GM23338 (cell line): ENCODE data around the gene SMNDC1. TPM values are rescaled to one million over a fixed set of nuclear protein-coding genes. Genes with fewer than 3 reads are reported as not detected.
"Not testable (repeated sequence)": the region's sequence is repeated elsewhere in the genome, so short reads cannot be mapped to it uniquely, and the experiment has no call there.

ENCODE experiments used
- ATAC-seq: fragments of 200-7000 bp; cut with Tn5 transposase; 3 replicates; pipeline ENCODE4 v1.9.1; 2020
- DNase-seq: peaks from one replicate; pipeline ENCODE4 v3.0.0-alpha.2; 2015; ENCODE audit warnings: low spot score
- H2AFZ ChIP-seq: fragments of 200-600 bp; sonication (generic); 2 replicates; pipeline ENCODE4 v1.8.0; 2016; ENCODE audit warnings: antibody characterized with exemption, mild to moderate bottlenecking, moderate library complexity
- H3F3A ChIP-seq: fragments of 200-600 bp; sonication (generic); replicated peaks from 2 replicates; pipeline ENCODE4 v1.8.0; 2017; ENCODE audit warnings: antibody characterized with exemption, mixed run types, low read depth
- H3K27ac ChIP-seq: fragments of 200-600 bp; sonication (generic); 2 replicates; pipeline ENCODE4 v1.6.1; 2016; ENCODE audit warnings: low read depth
- H3K27me3 ChIP-seq: fragments of 200-600 bp; sonication (generic); 2 replicates; pipeline ENCODE4 v1.8.0; 2016; ENCODE audit warnings: mild to moderate bottlenecking, mixed run types, moderate library complexity; ENCODE audit not compliant: insufficient read depth
- H3K36me3 ChIP-seq: fragments of 200-600 bp; sonication (generic); 2 replicates; pipeline ENCODE4 v1.8.0; 2016; ENCODE audit warnings: mild to moderate bottlenecking; ENCODE audit not compliant: insufficient read depth
- H3K4me1 ChIP-seq: fragments of 200-600 bp; sonication (generic); 2 replicates; pipeline ENCODE4 v1.8.0; 2016; ENCODE audit warnings: mild to moderate bottlenecking, moderate library complexity; ENCODE audit not compliant: insufficient read depth
- H3K4me2 ChIP-seq: fragments of 200-600 bp; sonication (generic); 2 replicates; pipeline ENCODE4 v1.7.1; 2017; ENCODE audit warnings: mixed run types
- H3K4me3 ChIP-seq: fragments of 200-600 bp; sonication (generic); 2 replicates; pipeline ENCODE4 v1.6.1; 2016; ENCODE audit warnings: mixed run types
- H3K79me2 ChIP-seq: fragments of 200-600 bp; sonication (generic); replicated peaks from 2 replicates; pipeline ENCODE4 v1.8.0; 2017; ENCODE audit warnings: mild to moderate bottlenecking; ENCODE audit not compliant: insufficient read depth
- H3K9me2 ChIP-seq: fragments of 200-600 bp; sonication (generic); 2 replicates; pipeline ENCODE4 v1.8.0; 2017; ENCODE audit not compliant: insufficient read depth
- H4K20me1 ChIP-seq: fragments of 200-600 bp; sonication (generic); replicated peaks from 2 replicates; pipeline ENCODE4 v1.8.0; 2017; ENCODE audit warnings: mild to moderate bottlenecking; ENCODE audit not compliant: insufficient read depth
- H3K27ac Mint-ChIP-seq: 2 replicates; pipeline ENCODE4 v1.8.0; 2020; ENCODE audit warnings: inconsistent platforms, mild to moderate bottlenecking, moderate library complexity, mixed read lengths
- H3K27me3 Mint-ChIP-seq: 3 replicates; pipeline ENCODE4 v1.8.0; 2022; ENCODE audit warnings: low read depth, mild to moderate bottlenecking, moderate library complexity, mixed read lengths, inconsistent platforms; ENCODE audit not compliant: insufficient read depth, poor library complexity
- H3K36me3 Mint-ChIP-seq: 3 replicates; pipeline ENCODE4 v1.8.0; 2021; ENCODE audit warnings: low read depth, mild to moderate bottlenecking, inconsistent platforms, moderate library complexity, mixed read lengths
- H3K4me1 Mint-ChIP-seq: 3 replicates; pipeline ENCODE4 v1.8.0; 2020; ENCODE audit warnings: mild to moderate bottlenecking, inconsistent platforms, mixed read lengths
- H3K4me3 Mint-ChIP-seq: 3 replicates; pipeline ENCODE4 v1.8.0; 2021; ENCODE audit warnings: moderate library complexity, mild to moderate bottlenecking, inconsistent platforms, mixed read lengths
- H3K9me3 Mint-ChIP-seq: 3 replicates; pipeline ENCODE4 v1.8.0; 2020; ENCODE audit warnings: moderate library complexity, mild to moderate bottlenecking, inconsistent platforms, mixed read lengths
- REST ChIP-seq: IDR thresholded peaks from one replicate; pipeline ENCODE4 v1.6.1; 2018; ENCODE audit warnings: antibody characterized with exemption; ENCODE audit not compliant: unreplicated experiment
- polyA plus RNA-seq: library from polyadenylated mRNA; unstranded; fragments of >200 nt; fragmentation: Nextera tagmentation; extraction: Ambion mirVana; gene quantifications from 2 replicates; pipeline ENCODE4 v1.2.1, GENCODE V29; 2016
- total RNA-seq: library from RNA; depleted of rRNA; stranded (reverse); fragments of >200 nt; shearing (Covaris generic); gene quantifications from 2 replicates; pipeline ENCODE4 v1.2.3, GENCODE V29; 2014

The SMNDC1 gene
- total and polyA plus RNA-seq, 2 experiments from 2014 or later, result 28.4 to 45.1 TPM

- TF ChIP-seq REST, result no peak
Measured at GRCh38 chr10:110252151-110252550, 52.6 kb downstream of the SMNDC1 start (continued).

- H3K36me3 Mint-ChIP-seq, result peaks cover 12% of the 10 kb centered on the region; the same call in 2 of the 3 replicates
- not testable (repeated sequence) for H3K4me1 Mint-ChIP-seq, H3K27ac ChIP-seq
Measured at GRCh38 chr10:110251392-110251791, 53.3 kb downstream of the SMNDC1 start.

GRCh38 chr10:110249489-110249888, 55.2 kb downstream of the SMNDC1 start:
- H3K27ac Mint-ChIP-seq, H3K4me2 ChIP-seq, H2AFZ ChIP-seq, H3K9me2 ChIP-seq, H3K36me3 ChIP-seq, H3F3A ChIP-seq, H3K27ac ChIP-seq, H3K9me3 Mint-ChIP-seq, H3K4me3 Mint-ChIP-seq, DNase-seq, H3K27me3 Mint-ChIP-seq, H3K79me2 ChIP-seq, H3K36me3 Mint-ChIP-seq, ATAC-seq, H4K20me1 ChIP-seq, H3K27me3 ChIP-seq, H3K4me3 ChIP-seq: not testable (repeated sequence)
- peaks cover 13% of the 10 kb centered on the region for H3K4me1 Mint-ChIP-seq
- peaks cover 11% of the 10 kb centered on the region for H3K4me1 ChIP-seq

More at GRCh38 chr10:110251392-110251791, 53.3 kb downstream of the SMNDC1 start:
- not testable (repeated sequence) for H3K4me3 Mint-ChIP-seq, H3K27ac Mint-ChIP-seq, H3K27me3 ChIP-seq, H3K9me3 Mint-ChIP-seq, H3K27me3 Mint-ChIP-seq, H3K36me3 ChIP-seq, H3K4me2 ChIP-seq, H3K4me3 ChIP-seq, H4K20me1 ChIP-seq, H3K9me2 ChIP-seq, DNase-seq, H3K79me2 ChIP-seq, H3K4me1 ChIP-seq, ATAC-seq, H3F3A ChIP-seq, H2AFZ ChIP-seq

- H3K4me3 Mint-ChIP-seq, H3K27ac Mint-ChIP-seq, H3K4me2 ChIP-seq, H3F3A ChIP-seq, H3K27ac ChIP-seq, H3K27me3 Mint-ChIP-seq, DNase-seq, H3K9me3 Mint-ChIP-seq, H3K79me2 ChIP-seq, ATAC-seq, H3K36me3 ChIP-seq, H2AFZ ChIP-seq, H4K20me1 ChIP-seq, H3K4me3 ChIP-seq, H3K36me3 Mint-ChIP-seq, H3K9me2 ChIP-seq, H3K27me3 ChIP-seq: not testable (repeated sequence)
- H3K4me1 Mint-ChIP-seq, result peaks cover 18% of the 10 kb centered on the region
- peaks cover 25% of the 10 kb centered on the region for H3K4me1 ChIP-seq
Measured at GRCh38 chr10:110247833-110248232, 56.9 kb downstream of the SMNDC1 start.
